SJSA1 (cell line): ENCODE measurements around the gene CCR1. TPM values are rescaled to one million over a fixed set of nuclear protein-coding genes. Genes with fewer than 3 reads are reported as not detected.
"Not testable (repeated sequence)": the region's sequence is repeated elsewhere in the genome, so short reads cannot be mapped to it uniquely, and the experiment has no call there.

Source experiments
- DNase-seq, 2 experiments: peaks; one replicate each; pipeline ENCODE4 v3.0.0-alpha.2; 2015 to 2020; ENCODE audit warnings: low spot score in 2 of 2, low read depth in 1 of 2
- H3K27ac ChIP-seq: fragments of 250-450 bp; sonication (Bioruptor Pico); 2 replicates; pipeline ENCODE4 v1.5.1; 2020; ENCODE audit warnings: mild to moderate bottlenecking, moderate library complexity
- H3K27me3 ChIP-seq: fragments of 250-450 bp; sonication (Bioruptor Pico); replicated peaks from 2 replicates; pipeline ENCODE4 v1.5.1; 2020; ENCODE audit warnings: mild to moderate bottlenecking, moderate library complexity
- H3K36me3 ChIP-seq: fragments of 250-450 bp; sonication (Bioruptor Pico); 2 replicates; pipeline ENCODE4 v1.5.1; 2020; ENCODE audit warnings: mild to moderate bottlenecking
- H3K4me1 ChIP-seq: fragments of 250-450 bp; sonication (Bioruptor Pico); replicated peaks from 2 replicates; pipeline ENCODE4 v1.6.1; 2021; ENCODE audit warnings: mild to moderate bottlenecking
- H3K4me3 ChIP-seq: fragments of 250-450 bp; sonication (Bioruptor Pico); 2 replicates; pipeline ENCODE4 v1.5.1; 2020; ENCODE audit warnings: mild to moderate bottlenecking
- H3K9me3 ChIP-seq: fragments of 250-450 bp; sonication (Bioruptor Pico); replicated peaks from 2 replicates; pipeline ENCODE4 v1.5.1; 2020; ENCODE audit warnings: mild to moderate bottlenecking
- total RNA-seq: library from RNA; depleted of rRNA; stranded (reverse); fragments of >200 nt; shearing (Covaris generic); gene quantifications from 2 replicates; pipeline ENCODE4 v1.2.3, GENCODE V29; 2014

Gene CCR1
- total RNA-seq, 1 experiment from 2014 or later: 0.87 TPM

DNA sequence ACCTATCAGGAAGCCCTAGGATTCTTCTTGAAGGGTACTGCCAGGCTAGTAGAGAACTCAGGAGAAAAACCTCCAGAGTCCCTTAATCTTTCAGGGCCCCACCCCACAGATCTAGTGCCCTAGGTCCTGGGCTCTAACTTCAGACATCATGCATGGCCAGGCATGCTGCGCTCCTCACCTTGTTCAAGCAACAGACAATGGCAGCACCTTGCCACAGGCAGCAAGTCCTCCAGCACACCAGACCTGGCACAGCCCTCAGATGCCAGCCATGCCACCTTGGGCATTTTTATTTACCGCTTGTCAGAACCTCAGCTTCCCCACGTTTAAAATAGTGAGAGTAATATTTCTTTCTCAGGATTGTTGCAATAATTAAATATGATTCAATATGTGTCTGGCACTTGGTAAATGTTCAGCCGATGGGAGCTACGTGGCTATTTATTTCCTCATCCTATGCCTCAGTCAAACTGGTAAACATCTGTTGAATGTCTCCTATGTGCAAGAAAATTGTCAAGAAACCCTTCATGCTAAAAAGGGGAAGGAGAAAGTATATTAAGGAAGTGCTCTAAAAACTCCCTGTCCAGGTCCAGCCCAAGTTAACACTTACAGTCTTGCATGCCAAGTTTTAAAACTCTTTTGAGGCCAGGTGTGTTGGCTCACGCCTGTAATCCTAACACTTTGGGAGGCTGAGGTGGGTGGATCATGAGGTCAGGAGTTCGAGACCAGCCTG is 14.5 kb upstream of the CCR1 start:
- H3K27ac ChIP-seq: no peak overlapping the region
- no peaks in the 10 kb centered on the region for H3K9me3 ChIP-seq
- no peaks in the 10 kb centered on the region for H3K36me3 ChIP-seq
- H3K4me1 ChIP-seq: peaks cover 9% of the 10 kb centered on the region; the same call in 1 of the 2 replicates
- H3K4me3 ChIP-seq: no peak overlapping the region
- no peak for DNase-seq
- no peaks in the 10 kb centered on the region for H3K27me3 ChIP-seq

DNA sequence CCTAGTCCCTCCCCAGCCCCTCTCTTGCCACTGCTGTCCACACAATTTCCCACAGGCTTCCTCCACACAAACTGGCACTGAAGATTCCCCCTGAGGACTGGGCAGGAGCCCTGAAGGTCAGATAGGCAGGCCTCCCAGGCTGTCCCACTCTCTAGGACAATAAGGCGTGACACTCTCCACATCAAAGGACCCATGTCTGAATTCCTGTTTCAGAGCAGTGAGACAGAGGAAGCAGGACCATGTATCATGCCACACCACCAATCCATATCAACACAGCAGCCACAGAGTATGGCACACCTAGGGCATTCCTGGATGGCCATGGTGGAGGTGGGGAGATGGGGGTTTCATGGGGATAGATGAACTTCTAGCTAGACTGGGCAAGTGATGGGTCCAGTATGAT is 13.8 kb upstream of the CCR1 start:
- Histone ChIP-seq H3K27ac (no peak overlapping the region), H3K4me3 (no peak overlapping the region), H3K36me3 (no peaks in the 10 kb centered on the region), H3K4me1 (peaks cover 9% of the 10 kb centered on the region; the same call in 1 of the 2 replicates), H3K27me3 (no peaks in the 10 kb centered on the region), H3K9me3 (no peaks in the 10 kb centered on the region)
- DNase-seq: no peak

DNA sequence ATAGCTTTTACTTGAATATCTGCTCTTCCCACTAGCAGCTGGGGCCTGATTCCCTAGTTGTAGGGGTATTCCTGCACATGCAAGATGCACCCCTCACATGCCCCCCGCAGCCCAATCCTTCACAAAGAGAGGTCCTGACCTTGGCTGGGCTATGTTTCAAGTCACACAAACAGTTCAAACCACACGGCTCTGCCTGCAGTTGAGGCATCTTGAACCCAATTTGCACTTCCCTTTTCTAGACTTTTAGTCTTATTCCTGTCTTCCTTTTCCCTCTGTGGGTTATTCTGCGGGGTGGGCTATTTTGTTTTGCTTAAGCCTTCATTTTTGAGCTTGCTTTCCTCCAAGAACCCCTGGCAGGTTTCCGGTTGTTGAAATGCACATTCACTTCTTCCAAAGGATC is 13.3 kb upstream of the CCR1 start:
- Histone ChIP-seq H3K27me3 (no peaks in the 10 kb centered on the region), H3K9me3 (no peaks in the 10 kb centered on the region), H3K27ac (no peak overlapping the region), H3K4me3 (no peak overlapping the region), H3K4me1 (peaks cover 12% of the 10 kb centered on the region), H3K36me3 (no peaks in the 10 kb centered on the region)
- no peak for DNase-seq

DNA sequence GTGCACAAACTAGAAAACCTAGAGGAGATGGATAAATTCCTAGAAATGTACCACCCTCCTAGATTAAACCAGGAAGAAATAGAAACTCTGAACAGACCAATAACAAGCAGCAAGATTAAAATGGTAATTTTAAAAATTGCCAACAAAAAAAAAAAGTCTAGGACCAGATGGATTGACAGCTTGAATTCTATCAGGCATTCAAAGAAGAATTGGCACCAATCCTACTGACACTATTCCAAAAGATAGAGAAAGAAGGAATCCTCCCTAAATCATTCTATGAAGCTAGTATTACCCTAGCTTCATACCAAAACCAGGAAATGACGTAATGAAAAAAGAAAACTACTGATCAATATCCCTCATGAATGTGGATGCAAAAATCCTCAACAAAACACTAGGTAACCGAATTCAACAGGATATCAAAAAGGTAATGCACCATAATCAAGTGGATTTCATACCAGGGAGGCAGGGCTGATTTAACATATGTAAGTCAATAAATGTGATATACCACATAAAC is 10.1 kb upstream of the CCR1 start:
- Histone ChIP-seq H3K4me3 (no peak overlapping the region), H3K27me3 (no peaks in the 10 kb centered on the region), H3K9me3 (no peaks in the 10 kb centered on the region), H3K27ac (no peak overlapping the region), H3K4me1 (peaks cover 31% of the 10 kb centered on the region), H3K36me3 (no peaks in the 10 kb centered on the region)
- no peak for DNase-seq

DNA sequence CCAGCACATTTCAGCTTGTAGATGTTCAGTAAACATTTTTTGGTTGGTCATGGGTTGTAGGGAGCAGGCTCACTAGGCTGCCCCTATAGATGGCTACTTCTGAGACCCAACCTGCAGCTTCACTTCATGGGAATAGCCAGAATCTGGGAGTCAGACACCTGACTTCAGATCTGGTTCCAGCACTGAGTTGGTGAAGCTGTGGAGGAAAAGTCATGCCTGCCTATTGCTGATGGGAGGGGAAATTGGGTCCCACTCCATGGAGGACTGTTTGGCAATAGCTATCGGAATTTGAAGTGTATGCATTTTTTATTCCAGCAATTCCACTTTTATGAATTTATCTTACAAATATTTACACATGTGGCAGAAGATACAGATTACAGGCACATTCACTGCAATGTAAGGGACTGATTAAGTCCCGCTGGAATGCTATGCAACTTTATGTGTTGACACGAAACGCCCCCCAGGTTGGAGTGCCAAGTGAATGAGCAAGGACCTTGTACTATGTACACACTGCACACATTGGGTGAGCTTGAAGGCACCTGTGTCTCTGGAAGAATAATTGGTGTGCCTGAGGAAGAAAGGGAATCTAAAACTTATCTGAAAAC is 7.8 kb upstream of the CCR1 start:
- Histone ChIP-seq H3K27ac (no peak overlapping the region), H3K9me3 (no peaks in the 10 kb centered on the region), H3K4me1 (peaks cover 21% of the 10 kb centered on the region), H3K27me3 (no peaks in the 10 kb centered on the region), H3K4me3 (no peak overlapping the region), H3K36me3 (no peaks in the 10 kb centered on the region)
- DNase-seq: peak; percentile 65 to 81

DNA sequence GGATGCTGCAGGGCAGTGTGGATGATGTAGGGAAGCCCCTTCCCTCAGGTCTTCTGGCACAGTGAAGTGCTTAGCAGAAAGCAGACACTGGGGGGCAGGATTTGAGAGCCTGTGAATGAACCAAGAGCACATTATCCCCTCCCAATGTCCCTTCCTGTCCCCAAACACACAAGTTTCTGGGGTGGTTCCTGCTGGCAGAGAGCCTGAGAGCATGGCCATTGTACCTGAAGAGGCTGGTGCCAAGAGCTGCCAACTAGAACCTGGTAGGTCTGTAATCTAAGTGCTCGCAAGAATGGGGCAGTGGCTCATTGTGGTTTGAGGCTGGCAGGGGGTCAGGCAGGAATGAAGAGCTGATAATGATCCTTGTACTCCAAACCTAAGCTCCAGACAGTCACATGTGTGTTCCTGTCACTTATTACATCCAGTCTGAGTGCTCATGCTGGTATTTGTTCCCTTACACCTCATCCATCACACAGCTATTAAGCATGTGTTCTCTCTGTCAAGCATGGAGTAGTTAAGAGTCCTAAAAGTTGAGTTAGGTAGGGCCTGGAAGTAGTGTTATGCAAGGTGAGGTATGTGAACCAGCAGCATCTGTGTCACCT is 6.7 kb upstream of the CCR1 start:
- no peaks in the 10 kb centered on the region for H3K27me3 ChIP-seq
- peak in 1 of 2 experiments; percentile 22 for DNase-seq
- H3K9me3 ChIP-seq: no peaks in the 10 kb centered on the region
- H3K27ac ChIP-seq: peak overlapping the region; percentile 4; the same call in 1 of the 2 replicates
- peaks cover 23% of the 10 kb centered on the region for H3K4me1 ChIP-seq
- no peaks in the 10 kb centered on the region for H3K36me3 ChIP-seq
- H3K4me3 ChIP-seq: no peak overlapping the region

DNA sequence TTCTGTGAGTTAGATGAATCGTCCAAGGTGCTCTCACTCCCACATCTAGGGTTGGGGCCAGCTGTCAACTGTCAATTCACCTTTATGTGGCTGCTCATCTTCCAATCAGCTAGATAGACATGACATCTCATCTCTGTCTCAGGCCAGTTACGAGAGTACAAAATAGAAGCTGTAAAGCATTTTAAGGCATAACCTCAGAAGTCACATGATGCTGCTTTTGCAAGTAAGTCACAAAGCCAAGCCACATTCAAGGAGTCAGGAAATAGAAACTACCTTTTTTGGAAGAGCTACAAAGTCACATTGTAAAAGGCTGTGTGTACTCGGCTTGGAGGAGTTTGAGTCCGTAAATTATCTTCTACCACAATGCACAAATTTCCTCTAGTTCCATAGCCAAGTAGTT is 5.1 kb upstream of the CCR1 start:
- H3K36me3 ChIP-seq: no peaks in the 10 kb centered on the region
- no peaks in the 10 kb centered on the region for H3K9me3 ChIP-seq
- H3K4me3 ChIP-seq: no peak overlapping the region
- H3K27ac ChIP-seq: no peak overlapping the region
- H3K4me1 ChIP-seq: peaks cover 34% of the 10 kb centered on the region
- no peak for DNase-seq
- H3K27me3 ChIP-seq: no peaks in the 10 kb centered on the region

DNA sequence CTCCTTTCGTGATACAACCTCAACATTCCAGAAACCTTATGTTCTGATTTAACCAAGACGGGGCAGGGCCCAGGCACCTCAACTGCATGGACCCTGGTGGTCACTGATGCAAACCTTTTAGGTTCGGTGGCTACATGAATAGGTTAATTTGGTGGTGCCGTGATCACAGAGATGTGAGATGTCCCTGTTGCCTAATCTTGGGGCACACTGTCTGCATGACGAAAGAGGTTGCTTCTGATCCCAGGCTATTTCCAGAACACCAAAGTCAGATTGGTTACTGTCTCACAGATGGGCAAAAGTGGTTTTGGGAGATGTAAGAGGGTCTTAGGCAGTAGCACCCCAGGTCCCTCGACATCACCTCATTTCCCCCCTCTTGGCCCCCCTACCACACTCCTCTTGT is 4.0 kb upstream of the CCR1 start:
- DNase-seq: no peak
- Histone ChIP-seq H3K4me1 (peaks cover 37% of the 10 kb centered on the region), H3K9me3 (no peaks in the 10 kb centered on the region), H3K27me3 (no peaks in the 10 kb centered on the region), H3K36me3 (no peaks in the 10 kb centered on the region), H3K27ac (no peak overlapping the region), H3K4me3 (no peak overlapping the region)

DNA sequence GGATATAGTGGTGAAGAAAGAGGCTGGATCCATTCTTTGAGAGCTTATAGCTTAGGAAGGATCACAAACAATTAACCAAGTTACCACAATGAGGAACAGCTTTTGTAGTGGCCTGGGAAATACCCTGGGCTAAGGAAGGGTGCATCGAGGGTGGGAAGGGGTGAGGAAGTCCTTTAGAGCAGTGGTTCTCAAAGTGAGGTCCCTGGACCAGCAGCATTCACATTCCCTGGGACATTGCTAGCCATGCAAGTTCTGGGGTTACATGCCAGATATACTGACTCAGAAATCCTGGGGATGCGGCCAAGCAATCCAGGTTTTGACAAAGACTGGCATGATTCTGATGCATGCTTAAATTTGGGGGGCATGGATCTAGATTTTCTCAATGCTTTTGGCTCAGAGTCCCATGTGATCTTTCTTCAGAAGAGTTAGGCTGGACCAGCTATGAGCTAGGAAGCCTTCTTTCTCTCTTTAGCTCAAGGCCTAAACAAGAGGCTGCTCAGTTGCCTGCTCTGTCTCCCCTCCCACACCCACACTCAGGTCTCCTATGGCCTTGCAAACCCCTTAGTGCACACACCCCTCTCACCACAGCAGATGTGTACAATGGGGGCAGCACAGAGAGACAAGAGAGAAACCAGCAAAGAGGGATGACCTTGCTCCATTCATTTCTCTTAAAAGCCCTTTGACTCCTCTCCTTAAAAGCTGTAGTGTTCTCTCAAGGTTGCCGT is 1.8 kb upstream of the CCR1 start:
- DNase-seq: no peak
- H3K27ac ChIP-seq: no peak overlapping the region
- H3K4me3 ChIP-seq: no peak overlapping the region
- peaks cover 20% of the 10 kb centered on the region for H3K4me1 ChIP-seq
- no peaks in the 10 kb centered on the region for H3K27me3 ChIP-seq
- no peaks in the 10 kb centered on the region for H3K36me3 ChIP-seq
- no peaks in the 10 kb centered on the region for H3K9me3 ChIP-seq

DNA sequence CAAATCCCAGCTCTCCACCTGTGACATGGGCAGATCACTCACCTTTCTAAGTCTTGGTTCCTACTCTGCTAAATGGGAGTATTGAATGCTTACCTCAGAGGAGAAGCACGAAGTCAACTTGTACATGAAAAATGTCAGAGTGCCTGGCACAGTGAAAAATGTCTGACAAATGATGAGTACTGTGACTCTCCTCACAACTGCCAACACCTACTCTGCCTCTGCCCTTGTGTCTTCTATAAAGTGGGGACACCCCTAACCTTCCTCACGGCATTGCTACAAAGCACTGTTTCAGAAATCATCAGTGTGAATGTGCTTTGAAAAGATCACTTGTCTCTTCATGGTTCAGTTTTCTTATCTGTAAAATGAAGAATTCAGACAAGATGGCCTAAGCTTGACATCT is 940 bp upstream of the CCR1 start:
- no peaks in the 10 kb centered on the region for H3K9me3 ChIP-seq
- no peak overlapping the region for H3K4me3 ChIP-seq
- H3K36me3 ChIP-seq: no peaks in the 10 kb centered on the region
- no peak for DNase-seq
- no peaks in the 10 kb centered on the region for H3K27me3 ChIP-seq
- H3K4me1 ChIP-seq: peaks cover 16% of the 10 kb centered on the region
- H3K27ac ChIP-seq: no peak overlapping the region

DNA sequence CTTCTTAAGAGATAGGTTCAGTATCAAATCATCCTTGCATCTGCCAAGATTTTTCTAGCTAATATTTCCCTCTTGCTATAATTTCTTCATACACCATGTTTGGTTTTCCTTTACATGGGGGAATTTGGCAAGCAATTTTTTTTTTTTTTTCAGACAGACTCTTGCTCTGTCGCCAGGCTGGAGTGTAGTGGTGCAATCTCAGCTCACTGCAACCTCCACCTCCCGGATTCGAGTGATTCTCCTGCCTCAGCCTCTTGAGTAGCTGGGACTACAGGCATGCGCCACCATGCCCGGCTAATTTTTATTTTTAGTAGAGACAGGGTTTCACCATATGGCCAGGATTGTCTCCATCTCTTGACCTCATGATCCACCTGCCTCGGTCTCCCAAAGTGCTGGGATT is 599 bp downstream of the CCR1 start:
- H3K4me3 ChIP-seq, H3K9me3 ChIP-seq, H3K27me3 ChIP-seq, DNase-seq, H3K27ac ChIP-seq, H3K36me3 ChIP-seq: not testable (repeated sequence)
- peaks cover 16% of the 10 kb centered on the region for H3K4me1 ChIP-seq

DNA sequence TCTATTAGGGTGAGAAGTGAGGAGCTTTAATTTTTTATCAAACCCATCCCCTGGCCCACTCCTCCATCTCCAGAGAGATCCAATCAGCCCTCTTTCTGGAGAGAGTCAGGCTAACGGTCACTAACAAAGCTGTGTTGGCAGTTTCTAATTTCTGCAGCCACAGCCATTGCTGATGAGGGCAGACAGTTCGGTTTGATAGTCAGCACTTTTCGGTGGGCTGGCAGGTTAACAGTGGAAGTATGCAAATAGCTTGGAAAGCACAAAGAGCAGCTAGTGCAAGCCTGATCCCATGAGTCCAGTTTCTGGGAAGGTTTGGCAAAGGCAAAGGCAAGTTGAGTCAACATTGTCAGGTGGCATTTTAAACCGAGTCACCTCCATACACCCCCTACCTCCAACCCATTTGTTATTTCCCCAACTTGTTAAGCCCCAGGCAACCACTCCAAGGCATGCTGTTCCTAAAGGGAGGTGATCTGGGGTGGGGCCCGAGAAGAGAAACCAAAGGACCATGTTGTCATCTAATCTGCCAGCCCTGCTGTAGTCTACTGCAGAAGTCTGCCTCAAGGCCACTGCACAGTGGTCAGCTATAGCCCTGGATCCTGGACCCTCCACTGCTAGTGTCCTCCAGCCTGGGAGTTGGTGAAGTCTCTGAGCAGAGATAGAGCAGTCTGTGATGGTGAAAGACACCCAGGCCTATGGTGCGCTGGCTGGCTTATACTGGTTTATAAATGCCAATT is 1.7 kb downstream of the CCR1 start:
- H3K4me1 ChIP-seq: peaks cover 16% of the 10 kb centered on the region
- H3K27ac ChIP-seq: no peak overlapping the region
- no peaks in the 10 kb centered on the region for H3K9me3 ChIP-seq
- no peaks in the 10 kb centered on the region for H3K36me3 ChIP-seq
- no peak overlapping the region for H3K4me3 ChIP-seq
- no peak for DNase-seq
- H3K27me3 ChIP-seq: no peaks in the 10 kb centered on the region

DNA sequence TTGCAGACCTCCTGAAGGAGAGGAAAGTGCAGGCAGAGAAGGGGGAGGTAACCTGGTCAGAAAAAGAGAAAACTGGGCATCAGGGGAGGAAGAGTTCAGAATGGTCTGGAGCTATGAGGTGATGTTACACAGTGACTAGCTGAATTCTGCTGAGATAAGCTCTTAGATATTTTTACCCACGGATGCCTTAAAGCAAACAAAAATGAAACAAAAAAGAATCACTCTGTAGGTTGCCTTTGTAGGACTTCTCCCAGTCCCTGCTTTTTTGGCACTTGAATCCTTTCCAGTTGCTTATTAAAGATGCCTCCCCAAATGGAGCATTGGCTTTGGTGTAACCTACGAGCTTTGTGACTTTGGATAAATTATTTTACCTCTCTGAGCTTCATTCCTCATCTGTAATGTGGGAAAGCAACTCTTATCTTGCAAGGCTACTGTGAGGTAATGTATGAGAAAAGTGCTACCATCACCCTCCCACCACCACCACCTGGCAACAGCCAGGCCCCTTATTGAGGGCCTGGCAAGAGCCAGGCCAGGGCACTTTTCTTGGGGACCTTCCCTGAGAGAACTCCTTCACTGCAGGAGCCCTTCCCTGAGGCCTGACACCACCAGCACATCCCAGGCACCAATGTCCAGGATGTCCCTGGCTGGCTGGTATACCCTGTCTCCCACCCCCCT is 2.7 kb downstream of the CCR1 start:
- H3K9me3 ChIP-seq: no peaks in the 10 kb centered on the region
- H3K27ac ChIP-seq: no peak overlapping the region
- no peak for DNase-seq
- H3K27me3 ChIP-seq: no peaks in the 10 kb centered on the region
- H3K4me3 ChIP-seq: no peak overlapping the region
- no peaks in the 10 kb centered on the region for H3K36me3 ChIP-seq
- H3K4me1 ChIP-seq: peaks cover 16% of the 10 kb centered on the region
